Muscle of back (tissue), 10 donors: ENCODE results near the gene CENPB. TPM values are rescaled to one million over a fixed set of nuclear protein-coding genes. Genes with fewer than 3 reads are reported as not detected.

Experiments used
- polyA plus RNA-seq, 10 donors: library from polyadenylated mRNA; unstranded; fragments of 120-200 nt; gene quantifications; one replicate each; pipeline ENCODE4 v1.2.1, GENCODE V29; 2013; ENCODE audit not compliant: insufficient read length in 10 of 10

CENPB gene
- polyA plus RNA-seq, 10 donors, result 31.8 to 49.7 (median 38.8) TPM

Other genes with a start within 250 kb of the CENPB start
- gene GFRA4, start 123.3 kb downstream of the CENPB start, polyA plus RNA-seq, result not detected
- gene ADAM33, start 104.7 kb downstream of the CENPB start, polyA plus RNA-seq, result 100 to 1,000 TPM in 1 of 10 donors, 10 to 100 TPM in 9; 33.1 to 107 (median 53.3) TPM
- gene SIGLEC1, start 74.1 kb downstream of the CENPB start, polyA plus RNA-seq, result 1 to 10 TPM; 3.1 to 8.0 (median 4.6) TPM
- 10 to 100 TPM; 18.9 to 34.3 (median 23.4) TPM for gene HSPA12B, start 54.1 kb downstream of the CENPB start, polyA plus RNA-seq
- 10 to 100 TPM; 14.2 to 28.0 (median 20.5) TPM for gene ADISSP, start 19.0 kb downstream of the CENPB start, polyA plus RNA-seq
- gene SPEF1, start 5.3 kb downstream of the CENPB start, polyA plus RNA-seq, result under 1 TPM in 2 of 10 donors, not detected in 8; 0.08 to 0.29 TPM
- 100 to 1,000 TPM in 2 of 10 donors, 10 to 100 TPM in 8; 69.1 to 107 (median 84.8) TPM for gene CDC25B, start 9.6 kb upstream of the CENPB start, polyA plus RNA-seq
- gene AP5S1, start 33.8 kb upstream of the CENPB start, polyA plus RNA-seq, result 10 to 100 TPM in 1 of 10 donors, 1 to 10 TPM in 9; 6.8 to 10.2 (median 8.3) TPM
- gene MAVS, start 60.1 kb upstream of the CENPB start, polyA plus RNA-seq, result 10 to 100 TPM; 19.3 to 24.2 (median 22.7) TPM
- 10 to 100 TPM; 25.2 to 32.7 (median 28.5) TPM for gene PANK2, start 102.6 kb upstream of the CENPB start, polyA plus RNA-seq
- gene RNF24, start 228.8 kb upstream of the CENPB start, polyA plus RNA-seq, result 10 to 100 TPM; 21.4 to 34.3 (median 26.4) TPM